Lower leg skin (tissue), 3 donors: ENCODE data around the gene GDPD3.

Source experiments
- CTCF ChIP-seq, 3 donors: fragments of 450-650 bp; IDR thresholded peaks; one replicate each; pipeline ENCODE4 v1.5.1; 2016; ENCODE audit warnings: antibody characterized with exemption in 3 of 3, mild to moderate bottlenecking in 3 of 3, moderate library complexity in 2 of 3
- POLR2A ChIP-seq, 2 donors: fragments of 450-650 bp; IDR thresholded peaks; one replicate each; pipeline ENCODE4 v1.6.1; 2016 to 2017; ENCODE audit warnings: antibody characterized with exemption in 2 of 2, mild to moderate bottlenecking in 1 of 2, moderate library complexity in 1 of 2

GRCh38 chr16:30067584-30067916, 45.8 kb downstream of the GDPD3 start:
- no peak for TF ChIP-seq CTCF (IDR thresholded peaks at IDR 0.05)
- TF ChIP-seq POLR2A (IDR thresholded peaks at IDR 0.05) = no peak
